ENCODE results near the gene HOXD1. TPM values are rescaled to one million over a fixed set of nuclear protein-coding genes. Genes with fewer than 3 reads are reported as not detected.
A peak's percentile ranks its signal among the peaks of the same experiment; 100 is the strongest.

The HOXD1 gene
- total RNA-seq, 1 experiment from 2014 or later = not detected

GRCh38 chr2:176158855-176159662 lies 29.4 kb upstream of the HOXD1 start:
- Histone ChIP-seq H4K91ac (ENCODE audit: insufficient read length, low read depth, low read length) (no peak overlapping the region), H3K14ac (ENCODE audit: insufficient read depth, low read length) (no peak overlapping the region; the same call in 1 of the 2 replicates), H2BK20ac (ENCODE audit: low read depth, low read length, poor library complexity, severe bottlenecking) (no peak overlapping the region), H3K23ac (ENCODE audit: insufficient read length, low read depth, low read length) (no peak overlapping the region), H3K9ac (ENCODE audit: extremely low read depth, insufficient read length, low read length) (no peak overlapping the region), H2BK120ac (ENCODE audit: low read depth, low read length, poor library complexity, severe bottlenecking) (no peak overlapping the region), H3K79me1 (ENCODE audit: insufficient read depth, low read depth, low read length, poor library complexity, severe bottlenecking) (no peaks in the 10 kb centered on the region), H3T11ph (ENCODE audit: low read length) (no peak overlapping the region), H3K27me3 (ENCODE audit: insufficient read depth, low read length) (peaks cover 100% of the 10 kb centered on the region), H3K23me2 (ENCODE audit: insufficient read length, low read depth, low read length, poor library complexity, severe bottlenecking) (no peaks in the 10 kb centered on the region), H3K4me2 (ENCODE audit: insufficient read depth, insufficient read length, low read length) (no peak overlapping the region), H4K20me1 (ENCODE audit: control insufficient read depth, insufficient read depth, insufficient read length) (peaks cover 2% of the 10 kb centered on the region), H3K9me3 (ENCODE audit: control insufficient read depth, low read depth, low read length) (no peaks in the 10 kb centered on the region), H4K8ac (replicated peaks; ENCODE audit: insufficient read length, low read depth, low read length) (no peak overlapping the region), H2AK5ac (ENCODE audit: insufficient read length, low read length) (no peak overlapping the region), H3K4me1 (ENCODE audit: insufficient read depth, low read length) (no peaks in the 10 kb centered on the region), H2AFZ (ENCODE audit: low read length) (no peak overlapping the region), H2BK5ac (ENCODE audit: insufficient read length, low read length) (no peak overlapping the region), H3K18ac (ENCODE audit: insufficient read length, low read depth, low read length) (no peak overlapping the region), H3K79me2 (ENCODE audit: insufficient read depth, low read length) (no peaks in the 10 kb centered on the region), H4K5ac (ENCODE audit: insufficient read length, low read depth, low read length) (no peak overlapping the region), H3K56ac (ENCODE audit: insufficient read length, low read depth, low read length) (no peak overlapping the region), H2BK12ac (ENCODE audit: insufficient read length, low read depth, low read length) (no peak overlapping the region), H3K27ac (ENCODE audit: insufficient read length, low read depth, low read length) (no peak overlapping the region), H3K4ac (ENCODE audit: low read depth, low read length) (no peak overlapping the region), H2BK15ac (ENCODE audit: low read depth, low read length) (no peak overlapping the region)
- Mint-ChIP-seq H3K9me3 (peaks cover 5% of the 10 kb centered on the region in 2 experiments; a peak in 3 of 5 replicates), H3K36me3 (ENCODE audit: insufficient read depth in 1 of 3, low read depth in 3 of 3) (no peaks in the 10 kb centered on the region; a peak in 1 of 7 replicates), H3K27ac (no peak overlapping the region), H3K27me3 (ENCODE audit: low read depth) (peaks cover 100% of the 10 kb centered on the region), H3K4me3 (peak overlapping the region in 1 of 2 experiments; percentile 64; a peak in 1 of 5 replicates), H3K4me1 (peaks cover 6 to 33% of the 10 kb centered on the region in 2 experiments; a peak in 3 of 4 replicates)
- WGBS (ENCODE audit: extremely low coverage, insufficient read length, low lambda C conversion rate) = no CpG with 5 or more reads among the region's 39 CpGs
- no peak for DNase-seq
- TF ChIP-seq CTCF (conservative IDR thresholded peaks at IDR 0.05) = no peak
